ENCODE data around the gene MROH2B.

Gene MROH2B

DNA sequence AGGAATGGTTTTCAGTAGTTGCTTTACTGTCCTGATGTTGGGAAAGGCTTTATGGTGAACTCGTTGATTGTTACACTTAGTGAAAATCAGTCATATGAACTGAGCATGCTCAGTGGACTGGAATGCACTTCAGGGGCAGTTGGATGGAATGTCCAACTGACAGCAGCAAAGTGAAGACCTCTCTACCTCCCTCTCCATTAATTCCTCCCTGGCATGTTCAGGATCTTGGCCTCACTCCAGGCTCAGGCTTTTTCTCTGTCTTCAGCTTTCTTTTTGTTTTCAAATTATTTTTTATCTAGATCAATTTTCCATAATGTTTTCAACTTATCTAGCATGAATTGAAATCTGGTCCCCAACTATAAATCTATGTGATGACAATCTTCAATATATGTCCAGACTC is at the start of gene MROH2B:
TSS of gene MROH2B (minus strand) at position 101 of the 400 bp plus-strand sequence. CDS start 490 bp downstream, outside the sequence.
- DNase-seq (ENCODE audit: low read depth in 3 of 3, low spot score in 1 of 3), result no peak

DNA sequence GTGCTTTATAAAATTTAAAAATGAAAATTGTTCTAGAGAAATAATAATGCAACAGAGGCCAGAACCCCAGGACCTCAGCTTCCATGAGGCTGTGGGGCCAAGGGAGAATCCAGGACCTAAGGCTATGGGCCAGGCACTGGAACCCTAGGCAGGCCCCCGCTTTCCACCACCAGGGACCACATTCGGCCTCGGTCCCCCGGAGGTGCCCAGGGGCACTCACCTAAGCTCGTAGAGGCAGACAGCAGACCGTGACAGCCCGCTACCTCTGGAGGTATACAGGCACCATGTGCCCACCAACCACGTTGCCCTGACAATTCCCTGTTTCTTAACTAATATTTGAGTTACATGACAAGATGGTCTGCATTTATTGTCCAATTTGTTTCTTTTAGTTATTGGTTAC is 49.5 kb upstream of the MROH2B start:
- DNase-seq (ENCODE audit: low read depth in 3 of 3, low spot score in 1 of 3), result no peak

DNA sequence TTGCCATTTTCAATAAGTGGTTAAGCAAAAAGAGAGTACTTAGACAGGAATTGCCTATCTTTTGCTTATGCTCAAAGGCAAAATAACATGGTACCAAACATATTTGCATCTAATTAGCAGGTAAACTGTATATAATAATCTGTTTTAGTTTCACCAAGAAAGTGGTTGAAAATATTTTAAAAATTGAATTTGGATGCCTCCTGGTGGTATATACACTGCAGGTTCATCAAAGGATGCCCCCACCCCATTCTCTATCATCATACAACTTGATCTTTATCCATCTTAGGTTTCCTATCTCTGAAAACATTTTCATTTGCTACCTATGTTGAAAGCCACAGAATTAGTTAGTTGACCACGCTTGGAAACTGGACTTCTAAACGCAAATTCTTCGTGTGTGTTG is 47.0 kb upstream of the MROH2B start:
- no peak for DNase-seq (ENCODE audit: low read depth in 3 of 3, low spot score in 1 of 3)

DNA sequence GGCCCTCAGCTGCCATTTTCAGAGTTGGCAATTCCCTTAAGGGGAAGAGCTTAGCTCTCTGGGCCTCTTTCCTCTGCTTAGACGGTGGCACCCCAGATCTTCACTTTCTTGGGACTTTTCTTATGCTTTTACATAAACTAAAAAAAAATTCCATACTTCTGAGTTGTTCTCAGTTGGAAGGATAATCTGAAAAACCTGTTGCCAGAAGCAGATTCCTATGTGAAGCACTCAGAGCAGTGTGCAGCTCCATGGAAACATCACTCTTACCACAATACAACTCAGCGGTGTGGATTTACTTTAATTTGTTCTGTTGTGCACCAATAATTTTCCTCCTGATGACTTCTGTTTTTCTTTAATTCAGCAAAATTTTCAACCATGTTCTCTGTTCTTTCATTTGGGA is 44.1 kb upstream of the MROH2B start:
- DNase-seq (ENCODE audit: low read depth in 3 of 3, low spot score in 1 of 3), result no peak

- DNase-seq (ENCODE audit: low read depth in 3 of 3, low spot score in 1 of 3), result no peak
Measured at GRCh38 chr5:41112486-41113455, 41.6 kb upstream of the MROH2B start.

DNA sequence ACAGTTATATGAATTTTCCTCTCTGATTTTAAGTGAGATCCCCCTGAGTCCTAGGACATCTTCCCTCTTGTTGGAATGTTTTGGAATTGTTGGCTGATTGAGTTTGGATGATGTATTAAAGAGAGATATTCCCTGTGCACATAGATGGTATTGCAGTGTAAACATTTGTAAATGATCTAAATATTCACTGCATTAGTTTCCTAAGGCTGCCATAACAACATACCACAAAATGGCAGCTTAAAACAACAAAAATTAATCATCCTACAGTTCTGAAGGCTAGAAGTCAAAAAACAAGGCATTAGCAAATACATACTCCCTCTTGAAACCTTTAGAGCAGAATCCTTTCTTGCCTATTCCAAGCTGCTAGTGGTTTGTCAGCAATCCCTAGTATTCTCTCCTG is 38.0 kb upstream of the MROH2B start:
- DNase-seq (ENCODE audit: low read depth in 3 of 3, low spot score in 1 of 3), result no peak

DNA sequence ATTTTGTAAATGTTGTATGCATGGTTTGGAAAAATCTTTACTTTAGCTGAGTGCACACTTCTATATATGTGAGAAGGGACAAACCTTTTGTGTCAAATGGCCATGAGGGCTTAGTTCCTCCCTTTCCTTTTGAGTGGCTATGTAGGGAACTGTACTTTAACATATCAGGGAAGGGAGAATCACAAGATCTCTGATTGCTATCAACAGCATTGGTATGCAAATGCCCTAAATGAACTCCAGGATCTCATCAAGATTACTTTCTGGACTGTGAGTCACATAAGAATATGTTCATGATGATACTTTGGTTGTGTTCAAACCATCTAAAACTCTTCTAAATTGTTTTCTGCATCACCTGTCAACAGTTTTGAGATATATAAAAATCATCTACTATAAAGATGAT is 31.2 kb upstream of the MROH2B start:
- DNase-seq (ENCODE audit: low read depth in 3 of 3, low spot score in 1 of 3), result no peak

- DNase-seq (ENCODE audit: low read depth in 3 of 3, low spot score in 1 of 3), result no peak
Measured at GRCh38 chr5:41097642-41098041, 26.5 kb upstream of the MROH2B start.

GRCh38 chr5:41095324-41096101 is 24.4 kb upstream of the MROH2B start:
- no peak for DNase-seq (ENCODE audit: low read depth in 3 of 3, low spot score in 1 of 3)

- no peak for DNase-seq (ENCODE audit: low read depth in 3 of 3, low spot score in 1 of 3)
Measured at GRCh38 chr5:41094871-41095270, 23.7 kb upstream of the MROH2B start.

GRCh38 chr5:41093803-41094202 is 22.7 kb upstream of the MROH2B start:
- no peak for DNase-seq (ENCODE audit: low read depth in 3 of 3, low spot score in 1 of 3)

GRCh38 chr5:41087461-41087860 is 16.3 kb upstream of the MROH2B start:
- DNase-seq (ENCODE audit: low read depth in 3 of 3, low spot score in 1 of 3), result no peak

- DNase-seq (ENCODE audit: low read depth in 3 of 3, low spot score in 1 of 3), result no peak
Measured at GRCh38 chr5:41083306-41083705, 12.2 kb upstream of the MROH2B start.

GRCh38 chr5:41071975-41072374 is 833 bp upstream of the MROH2B start:
- DNase-seq (ENCODE audit: low read depth in 3 of 3, low spot score in 1 of 3), result no peak

- no peak for DNase-seq (ENCODE audit: low read depth in 3 of 3, low spot score in 1 of 3)
Measured at GRCh38 chr5:41067714-41068568, 3.2 kb downstream of the MROH2B start.

- no peak for DNase-seq (ENCODE audit: low read depth in 3 of 3, low spot score in 1 of 3)
Measured at GRCh38 chr5:41065691-41066335, 5.3 kb downstream of the MROH2B start.

DNA sequence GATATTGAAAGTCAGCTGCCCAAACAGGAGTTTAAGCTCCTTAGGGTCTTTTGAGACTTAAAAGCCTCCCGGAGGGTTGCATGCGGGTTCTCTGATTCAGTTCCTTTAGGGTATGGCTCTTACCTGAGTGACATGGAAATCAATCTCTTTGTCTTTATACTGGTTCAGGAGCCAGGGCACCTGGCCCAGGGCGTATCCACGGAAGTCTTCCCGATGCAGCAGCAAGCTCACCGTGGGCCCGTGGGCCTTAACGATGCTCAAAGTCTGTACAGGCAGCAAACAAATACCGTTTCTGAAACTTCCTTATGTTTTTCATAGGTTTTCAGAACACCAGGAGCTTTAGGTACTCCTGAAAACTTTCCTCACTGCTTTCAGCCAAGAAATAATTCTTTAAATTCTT is 13.2 kb downstream of the MROH2B start:
- DNase-seq (ENCODE audit: low read depth in 3 of 3, low spot score in 1 of 3), result no peak

- DNase-seq (ENCODE audit: low read depth in 3 of 3, low spot score in 1 of 3), result no peak
Measured at GRCh38 chr5:41057231-41057630, 13.9 kb downstream of the MROH2B start.

DNA sequence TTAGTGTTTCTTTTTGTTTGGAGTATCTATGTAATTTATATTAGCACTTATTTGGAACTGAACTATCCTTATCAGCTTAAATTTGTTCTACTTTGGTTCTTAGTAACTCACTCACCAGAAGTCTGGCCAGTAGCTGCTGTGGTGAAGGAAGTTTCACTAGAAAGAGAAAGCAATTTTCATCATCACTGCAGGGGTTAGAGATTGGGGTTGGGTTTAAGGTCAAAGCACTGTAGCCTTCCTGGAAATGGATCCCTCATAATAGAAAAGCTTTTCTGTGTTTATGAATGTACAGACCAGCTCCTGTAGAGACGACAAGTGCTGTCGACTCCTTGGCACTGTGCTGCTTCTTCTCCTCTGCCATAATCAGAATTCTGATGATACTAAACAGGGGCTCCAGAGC is 22.2 kb downstream of the MROH2B start:
- no peak for DNase-seq (ENCODE audit: low read depth in 3 of 3, low spot score in 1 of 3)

GRCh38 chr5:41043109-41043747 is 27.9 kb downstream of the MROH2B start:
- no peak for DNase-seq (ENCODE audit: low read depth in 3 of 3, low spot score in 1 of 3)
